OCI-LY3 (cell line): ENCODE measurements around the gene KLHL5.

Experiments
- CTCF ChIP-seq: fragments of 200-600, 300-600 bp; sonication (generic); IDR thresholded peaks from 2 replicates; pipeline ENCODE4 v1.5.1; 2014; ENCODE audit warnings: antibody characterized with exemption, low read length, low read depth
- EZH2phosphoT487 ChIP-seq: fragments of 200-600 bp; shearing (Covaris generic); IDR thresholded peaks from 2 replicates; pipeline ENCODE4 v1.6.1; 2018; ENCODE audit warnings: antibody characterized with exemption, mixed run types, low read depth

DNA sequence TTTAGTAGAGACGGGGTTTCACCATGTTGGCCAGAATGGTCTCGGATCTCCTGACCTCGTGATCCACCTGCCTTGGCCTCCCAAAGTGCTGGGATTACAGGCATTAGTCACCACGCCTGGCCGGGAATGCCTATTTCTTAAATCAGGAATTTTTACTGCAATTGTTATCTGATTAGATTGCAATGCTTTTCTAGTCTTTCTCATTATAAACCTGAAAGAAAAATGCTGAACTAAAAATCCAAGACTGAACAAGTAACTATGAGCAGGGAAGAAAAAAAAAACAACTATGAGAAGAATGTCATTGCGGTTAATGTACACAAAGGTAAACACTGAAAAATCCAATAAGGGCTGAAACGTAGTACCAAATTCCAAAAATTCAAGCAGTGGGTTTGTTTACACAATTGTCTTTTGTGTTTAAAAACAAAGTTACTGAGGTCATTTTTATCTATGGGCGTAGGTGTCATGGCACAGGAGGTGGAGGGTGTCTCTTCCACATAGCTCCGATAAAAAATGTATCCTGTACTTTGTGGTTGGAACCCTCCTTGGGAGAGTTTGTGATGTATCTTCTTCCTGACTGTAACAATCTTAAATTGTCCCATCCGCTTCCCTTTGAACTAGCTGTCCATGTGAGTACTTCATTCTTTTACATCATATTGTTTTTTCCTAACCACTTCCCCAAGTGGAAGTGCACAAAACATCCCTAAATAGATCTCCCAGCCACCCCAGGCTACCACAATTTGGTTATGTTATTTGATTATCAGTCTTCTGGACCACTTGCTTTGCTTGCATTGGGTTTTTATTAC lies 18.8 kb upstream of the KLHL5 start:
- TF ChIP-seq CTCF (no peak), EZH2phosphoT487 (no peak)
